ENCODE results near the gene PPP2R3A.

- TF ChIP-seq CTCF (IDR thresholded peaks at IDR 0.05) (no peak), POLR2A (IDR thresholded peaks at IDR 0.05) (no peak), POLR2AphosphoS5 (IDR thresholded peaks at IDR 0.05) (no peak), EP300 (IDR thresholded peaks at IDR 0.05) (no peak)
These were observed 35.3 kb upstream of the PPP2R3A start for GRCh38 chr3:135930255-135930654.
